H1 (cell line): Measurements from ENCODE around the gene RELL1. TPM values are rescaled to one million over a fixed set of nuclear protein-coding genes. Genes with fewer than 3 reads are reported as not detected.

Experiments used
- CTCF ChIA-PET: fragments of 300-600 bp; sonication (Branson Sonifier 250); formaldehyde crosslinking; loops from one replicate; lab custom pipeline; 2021; ENCODE audit not compliant: partially characterized antibody; lab: Charles Lee
- POLR2A ChIA-PET: fragments of 300-600 bp; sonication (Branson Sonifier 250); formaldehyde crosslinking; loops from one replicate; lab custom pipeline; 2021; ENCODE audit warnings: inconsistent platforms; ENCODE audit not compliant: partially characterized antibody; lab: Charles Lee
- DNase-seq, 2 experiments: peaks; one replicate each; pipeline versions ENCODE4 v3.0.0 to v3.0.0-alpha.2; 2010 to 2022; ENCODE audit warnings: low spot score in 2 of 2, low read depth in 1 of 2, mixed read lengths in 1 of 2
- FAIRE-seq: peaks from 2 replicates; lab custom pipeline; 2011; peaks lifted over from hg19 to GRCh38; lab: Jason Lieb, UNC
- H2AFZ ChIP-seq: 2 replicates; pipeline ENCODE4 v1.8.1; 2012; ENCODE audit warnings: low read length, inconsistent platforms
- H2AK5ac ChIP-seq: 2 replicates; pipeline ENCODE4 v1.6.1; 2013; ENCODE audit warnings: low read depth, low read length
- H2BK120ac ChIP-seq: replicated peaks from 2 replicates; pipeline ENCODE3; 2013; ENCODE audit warnings: low read depth, low read length, inconsistent platforms
- H2BK12ac ChIP-seq: 2 replicates; pipeline ENCODE4 v1.6.1; 2013; ENCODE audit warnings: low read depth, low read length
- H2BK15ac ChIP-seq: 2 replicates; pipeline ENCODE4 v1.6.1; 2013; ENCODE audit warnings: low read length
- H2BK20ac ChIP-seq: 2 replicates; pipeline ENCODE4 v1.6.1; 2013; ENCODE audit warnings: low read length
- H2BK5ac ChIP-seq: 2 replicates; pipeline ENCODE4 v1.6.1; 2013; ENCODE audit warnings: low read depth, low read length
- H3K14ac ChIP-seq: 2 replicates; pipeline ENCODE4 v1.6.1; 2013; ENCODE audit warnings: inconsistent platforms; ENCODE audit not compliant: insufficient read length
- H3K18ac ChIP-seq: 2 replicates; pipeline ENCODE4 v1.6.1; 2013; ENCODE audit warnings: low read length; ENCODE audit errors: extremely low read depth
- H3K23ac ChIP-seq: 2 replicates; pipeline ENCODE4 v1.6.1; 2013; ENCODE audit warnings: inconsistent platforms; ENCODE audit not compliant: insufficient read length
- H3K23me2 ChIP-seq: 2 replicates; pipeline ENCODE4 v1.6.1; 2013; ENCODE audit warnings: low read depth, low read length
- H3K27ac ChIP-seq: 2 replicates; pipeline ENCODE4 v1.6.1; 2011; ENCODE audit warnings: low read depth, low read length, inconsistent platforms
- H3K27me3 ChIP-seq, 4 experiments: replicated peaks in 1 of 4; 1 replicate in 1 of 4; 2 replicates in 3 of 4; pipeline versions ENCODE4 v1.6.1 to v1.8.1; 2011 to 2013; ENCODE audit warnings: low read length in 3 of 4, mild to moderate bottlenecking in 3 of 4, inconsistent platforms in 2 of 4, mixed read lengths in 2 of 4, moderate library complexity in 1 of 4; ENCODE audit not compliant: control insufficient read depth in 3 of 4, insufficient read depth in 3 of 4; ENCODE audit errors: extremely low read depth in 1 of 4
- H3K36me3 ChIP-seq, 4 experiments: 2 replicates each; pipeline versions ENCODE4 v1.6.1 to v1.8.1; 2011 to 2013; ENCODE audit warnings: mild to moderate bottlenecking in 4 of 4, low read length in 3 of 4, moderate library complexity in 2 of 4, control low read depth in 1 of 4, inconsistent platforms in 1 of 4; ENCODE audit not compliant: insufficient read depth in 4 of 4, control insufficient read depth in 2 of 4
- H3K4ac ChIP-seq: replicated peaks from 2 replicates; pipeline ENCODE3; 2013; ENCODE audit warnings: low read length, low read depth, mixed read lengths, inconsistent platforms; ENCODE audit not compliant: insufficient read length
- H3K4me1 ChIP-seq, 4 experiments: replicated peaks in 1 of 4; 1 replicate in 1 of 4; 2 replicates in 3 of 4; pipeline versions ENCODE4 v1.6.1 to v1.8.1; 2011 to 2013; ENCODE audit warnings: low read length in 3 of 4, inconsistent platforms in 2 of 4, mixed read lengths in 1 of 4; ENCODE audit not compliant: insufficient read depth in 4 of 4, control insufficient read depth in 3 of 4
- H3K4me2 ChIP-seq, 2 experiments: 2 replicates each; pipeline versions ENCODE4 v1.6.1 to v1.8.1; 2011 to 2013; ENCODE audit warnings: low read depth in 2 of 2, low read length in 2 of 2, control low read depth in 1 of 2, inconsistent platforms in 1 of 2, mild to moderate bottlenecking in 1 of 2; ENCODE audit not compliant: insufficient read depth in 1 of 2
- H3K4me3 ChIP-seq, 4 experiments: fragments of 200-600, 300-600 bp in 1 of 4; sonication (generic), shearing (Covaris generic), sonication (Bioruptor Twin) in 1 of 4; 2 replicates each; pipeline versions ENCODE4 v1.5.1 to v1.8.1; 2011 to 2016; ENCODE audit warnings: low read length in 4 of 4, low read depth in 3 of 4, control low read depth in 2 of 4, inconsistent platforms in 2 of 4, mild to moderate bottlenecking in 2 of 4, mixed read lengths in 1 of 4, moderate library complexity in 1 of 4; ENCODE audit not compliant: insufficient read depth in 2 of 4; ENCODE audit errors: extremely low read depth in 1 of 4
- H3K56ac ChIP-seq: replicated peaks from 2 replicates; pipeline ENCODE3; 2013; ENCODE audit warnings: low read depth, mild to moderate bottlenecking, mixed read lengths, low read length, inconsistent platforms; ENCODE audit not compliant: insufficient read length
- H3K79me1 ChIP-seq: 2 replicates; pipeline ENCODE4 v1.6.1; 2013; ENCODE audit warnings: low read depth, low read length, control low read depth
- H3K79me2 ChIP-seq, 2 experiments: 2 replicates each; pipeline versions ENCODE4 v1.6.1 to v1.8.1; 2012 to 2013; ENCODE audit warnings: low read length in 2 of 2, mild to moderate bottlenecking in 2 of 2, inconsistent platforms in 1 of 2; ENCODE audit not compliant: insufficient read depth in 2 of 2, control insufficient read depth in 1 of 2
- H3K9ac ChIP-seq, 4 experiments: replicated peaks in 1 of 4; 1 replicate in 1 of 4; 2 replicates in 3 of 4; pipeline versions ENCODE4 v1.6.1 to v1.8.1; 2011 to 2013; ENCODE audit warnings: low read depth in 3 of 4, low read length in 3 of 4, control low read depth in 2 of 4, mild to moderate bottlenecking in 2 of 4, moderate library complexity in 2 of 4, inconsistent platforms in 1 of 4; ENCODE audit errors: extremely low read depth in 1 of 4
- H3K9me3 ChIP-seq, 2 experiments: 2 replicates each; pipeline versions ENCODE4 v1.6.1 to v1.8.1; 2012 to 2013; ENCODE audit warnings: mild to moderate bottlenecking in 2 of 2, moderate library complexity in 2 of 2, control low read depth in 1 of 2, inconsistent platforms in 1 of 2, low read depth in 1 of 2, low read length in 1 of 2, mixed read lengths in 1 of 2; ENCODE audit not compliant: insufficient read depth in 2 of 2
- H4K20me1 ChIP-seq, 2 experiments: replicated peaks in 1 of 2; 2 replicates each; pipeline versions ENCODE3 to v1.8.1; 2011 to 2013; ENCODE audit warnings: inconsistent platforms in 2 of 2, low read length in 2 of 2, mild to moderate bottlenecking in 1 of 2; ENCODE audit not compliant: insufficient read depth in 2 of 2, control insufficient read depth in 1 of 2
- H4K5ac ChIP-seq: 2 replicates; pipeline ENCODE4 v1.6.1; 2013; ENCODE audit warnings: low read length, low read depth, mixed read lengths, inconsistent platforms; ENCODE audit not compliant: insufficient read length
- H4K8ac ChIP-seq: 2 replicates; pipeline ENCODE4 v1.8.0; 2013; ENCODE audit warnings: mild to moderate bottlenecking, moderate library complexity, low read length, inconsistent platforms; ENCODE audit not compliant: insufficient read depth; ENCODE audit errors: extremely low read depth
- H4K91ac ChIP-seq: replicated peaks from 2 replicates; pipeline ENCODE3; 2013; ENCODE audit warnings: low read length, mixed read lengths, inconsistent platforms; ENCODE audit not compliant: insufficient read length
- GABPA ChIP-seq: IDR thresholded peaks from 2 replicates; pipeline ENCODE4 v1.6.1; 2011; ENCODE audit warnings: mild to moderate bottlenecking, low read length, moderate library complexity, borderline replicate concordance; ENCODE audit not compliant: insufficient read depth
- YY1 ChIP-seq: IDR thresholded peaks from 2 replicates; pipeline ENCODE4 v1.6.1; 2011; ENCODE audit warnings: low read depth, mild to moderate bottlenecking, low read length
- WGBS, 2 experiments: shearing (Covaris generic) in 1 of 2; methylation state at CpG; one replicate each; pipeline versions ENCODE4 v1.1.6 to v1.1.7; 2013 to 2015; ENCODE audit warnings: low lambda C conversion rate in 2 of 2, mixed read lengths in 2 of 2, inconsistent platforms in 1 of 2, low coverage in 1 of 2, missing lambda C conversion rate in 1 of 2; ENCODE audit not compliant: insufficient replicate concordance in 2 of 2, insufficient coverage in 1 of 2, insufficient read length in 1 of 2; ENCODE audit errors: extremely low coverage in 1 of 2, missing lambda C conversion rate in 1 of 2; 5-methylcytosine and 5-hydroxymethylcytosine counted together
- polyA plus RNA-seq, 7 experiments: library from polyadenylated mRNA; depleted of rRNA in 3 of 7; stranded (reverse) in 5 of 7; unstranded in 2 of 7; fragments of >200 nt in 5 of 7; fragments of 200-250 nt in 2 of 7; gene quantifications; 1 replicate in 5 of 7; 2 replicates in 1 of 7; 4 replicates in 1 of 7; pipeline versions ENCODE4 v1.2.1 to v1.2.3, GENCODE V29; 2011 to 2013; ENCODE audit warnings: missing spikeins in 2 of 7, mixed read lengths in 2 of 7
- total RNA-seq: library from RNA; stranded (reverse); fragmentation: NEBNext Ultra II Directional; extraction: Animal tissue kit (Norgen Biotek cat#: 25700); gene quantifications from 2 replicates; pipeline ENCODE4 v1.2.1, GENCODE V29; 2021

Gene RELL1
- total and polyA plus RNA-seq, 2 of the 8 experiments (the other 6 are each of a cell fraction or from before 2014, with no cell fraction given) = 2.1 to 14.1 TPM

GRCh38 chr4:37584071-37584470 lies 102.1 kb downstream of the RELL1 start:
- H2BK120ac ChIP-seq = no peak overlapping the region
- no peak overlapping the region for H2BK20ac ChIP-seq
- H3K4ac ChIP-seq = no peak overlapping the region
- no peaks in the 10 kb centered on the region for H4K20me1 ChIP-seq
- ChIA-PET POLR2A (no interaction called here), CTCF (interaction anchor here (0.8 to 1.4 kb wide), 3 partner anchors 13 to 131 kb away, joined by 3 to 4 read pairs (median 3); no protein-coding TSS in a partner anchor)
- TF ChIP-seq YY1 (no peak), GABPA (no peak)
- no peak overlapping the region for H2BK15ac ChIP-seq
- no peaks in the 10 kb centered on the region; the same call in 1 of the 2 replicates for H3K23me2 ChIP-seq
- H3K36me3 ChIP-seq = no peaks in the 10 kb centered on the region
- H3K14ac ChIP-seq = no peak overlapping the region
- H4K91ac ChIP-seq = no peak overlapping the region
- no peak overlapping the region for H3K9ac ChIP-seq
- H3K9me3 ChIP-seq = peaks cover 0 to 6% of the 10 kb centered on the region in 2 experiments; a peak in 2 of 4 replicates
- H3K79me1 ChIP-seq = no peaks in the 10 kb centered on the region
- H3K4me3 ChIP-seq = no peak overlapping the region
- no peaks in the 10 kb centered on the region for H3K79me2 ChIP-seq
- H2AK5ac ChIP-seq = no peak overlapping the region
- H3K27me3 ChIP-seq = no peaks in the 10 kb centered on the region; a peak in 1 of 7 replicates
- WGBS, 2 experiments = 89% methylated on average over 8 of the region's 8 CpGs; no CpG with 5 or more reads in 1 of the 2 experiments
- no peak overlapping the region for H3K23ac ChIP-seq
- peaks cover 0 to 2% (median 0%) of the 10 kb centered on the region in 4 experiments; a peak in 1 of 7 replicates for H3K4me1 ChIP-seq
- H2AFZ ChIP-seq = peak overlapping the region; percentile 90; the same call in 1 of the 2 replicates
- H2BK5ac ChIP-seq = no peak overlapping the region
- no peak overlapping the region for H3K18ac ChIP-seq
- DNase-seq (no peak), FAIRE-seq (no peak)
- H3K27ac ChIP-seq = no peak overlapping the region
- H3K56ac ChIP-seq = no peak overlapping the region
- no peak overlapping the region for H4K5ac ChIP-seq
- H2BK12ac ChIP-seq = no peak overlapping the region
- H3K4me2 ChIP-seq = no peak overlapping the region
- H4K8ac ChIP-seq = no peak overlapping the region
